ENCODE data around the gene ELAVL3.

Gene ELAVL3

GRCh38 chr19:11480715-11481533, at the start of gene ELAVL3:
TSS of gene ELAVL3 (minus strand) at chr19:11481046. CDS start at chr19:11480608, 438 bp downstream.
- no peak for TF ChIP-seq CTCF (IDR thresholded peaks at IDR 0.05)

GRCh38 chr19:11530432-11530831, 49.6 kb upstream of the ELAVL3 start:
- TF ChIP-seq CTCF (IDR thresholded peaks at IDR 0.05): no peak; the same call in 1 of the 2 replicates

GRCh38 chr19:11528551-11529341, 47.9 kb upstream of the ELAVL3 start, which contains the start of gene ECSIT:
TSS of gene ECSIT (minus strand) at chr19:11529134. CDS start at chr19:11519170, 9,964 bp downstream.
- no peak for TF ChIP-seq CTCF (IDR thresholded peaks at IDR 0.05)

GRCh38 chr19:11519138-11519537, 38.3 kb upstream of the ELAVL3 start:
- no peak for TF ChIP-seq CTCF (IDR thresholded peaks at IDR 0.05)

- no peak for TF ChIP-seq CTCF (IDR thresholded peaks at IDR 0.05)
These were observed 33.1 kb upstream of the ELAVL3 start for GRCh38 chr19:11513946-11514345.

GRCh38 chr19:11510444-11510843, 29.6 kb upstream of the ELAVL3 start:
- TF ChIP-seq CTCF (IDR thresholded peaks at IDR 0.05): no peak

- TF ChIP-seq CTCF (IDR thresholded peaks at IDR 0.05): no peak
These were observed 26.7 kb upstream of the ELAVL3 start for GRCh38 chr19:11507370-11508078.
